Measurements from ENCODE around the gene CACNA2D3.

Gene CACNA2D3

DNA sequence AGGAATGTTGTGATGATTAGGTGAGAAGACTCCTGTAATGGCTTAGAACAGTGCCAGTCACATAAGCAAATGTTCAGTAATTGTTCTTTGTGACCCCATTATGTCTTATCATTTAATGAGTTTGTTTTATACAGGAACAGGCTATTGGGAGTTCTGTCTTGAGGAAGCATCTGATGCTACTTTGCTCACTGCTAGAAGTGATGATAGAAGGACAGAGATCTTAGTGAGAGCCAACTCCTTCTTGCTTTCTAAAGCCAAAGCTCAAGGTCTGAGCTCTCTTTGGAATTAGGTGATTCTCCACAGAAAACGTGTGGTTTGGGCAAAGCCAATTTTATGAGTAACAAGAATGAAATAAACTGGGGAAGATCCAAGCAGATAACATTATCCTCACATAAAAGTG is 590.7 kb downstream of the CACNA2D3 start:
- no peak for DNase-seq

DNA sequence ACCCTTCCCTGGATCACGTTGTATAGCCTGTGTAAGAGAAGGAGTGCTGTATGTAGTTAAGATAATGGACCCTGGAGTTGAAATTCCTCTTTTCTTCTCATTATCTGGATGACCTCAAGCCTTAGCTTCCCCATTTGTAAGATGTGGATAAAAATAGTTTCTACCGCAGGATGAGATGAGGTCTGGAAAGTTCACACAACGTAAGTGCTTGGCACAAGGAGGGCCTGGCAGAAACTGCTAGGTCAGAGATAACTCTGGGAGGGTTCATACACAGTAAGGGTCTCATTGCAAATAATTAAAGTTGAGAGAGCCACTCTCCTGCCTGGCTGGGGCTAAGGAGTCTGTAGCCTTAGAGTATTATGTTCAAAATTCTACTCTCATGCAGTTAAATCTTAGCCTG is 591.1 kb downstream of the CACNA2D3 start:
- no peak for DNase-seq

DNA sequence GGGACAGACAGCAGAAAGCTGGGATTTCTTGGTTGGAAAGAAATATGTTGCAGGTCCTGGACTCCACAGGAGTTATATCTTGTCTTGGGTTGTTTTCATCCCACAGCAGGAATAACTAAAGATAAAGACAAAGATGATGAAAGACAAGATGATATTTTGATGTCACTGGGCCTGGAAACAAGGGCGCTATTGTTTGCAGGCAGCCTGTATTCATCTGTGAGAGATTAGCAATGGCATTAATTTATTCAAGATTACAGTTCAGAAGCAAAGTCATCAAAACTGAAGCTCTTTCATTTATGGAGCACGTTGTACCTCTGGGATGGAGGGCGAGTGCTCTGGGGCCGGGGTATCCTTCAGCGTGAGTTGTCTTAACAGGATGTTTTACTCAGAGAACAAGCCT is 591.7 kb downstream of the CACNA2D3 start:
- DNase-seq, result no peak

DNA sequence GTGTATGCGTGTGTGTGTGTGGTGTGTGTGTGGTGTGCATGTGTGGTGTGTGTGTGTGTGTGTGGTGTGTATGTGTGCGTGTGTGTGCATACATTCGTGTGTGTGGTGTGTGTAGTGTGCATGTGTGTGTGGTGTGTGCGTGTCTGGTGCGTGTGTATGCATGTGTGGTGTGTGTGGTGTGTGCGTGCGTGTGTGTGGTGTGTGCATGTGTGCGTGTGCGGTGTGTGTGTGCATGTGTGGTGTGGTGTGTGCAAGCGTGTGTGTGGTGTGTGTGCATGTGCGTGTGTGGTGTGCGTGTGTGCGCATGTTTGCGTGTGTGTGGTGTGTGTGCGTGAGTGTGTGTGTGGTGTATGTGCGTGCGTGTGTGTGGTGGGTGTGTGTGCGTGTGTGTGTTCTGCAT is 595.2 kb downstream of the CACNA2D3 start:
- no peak for DNase-seq

DNA sequence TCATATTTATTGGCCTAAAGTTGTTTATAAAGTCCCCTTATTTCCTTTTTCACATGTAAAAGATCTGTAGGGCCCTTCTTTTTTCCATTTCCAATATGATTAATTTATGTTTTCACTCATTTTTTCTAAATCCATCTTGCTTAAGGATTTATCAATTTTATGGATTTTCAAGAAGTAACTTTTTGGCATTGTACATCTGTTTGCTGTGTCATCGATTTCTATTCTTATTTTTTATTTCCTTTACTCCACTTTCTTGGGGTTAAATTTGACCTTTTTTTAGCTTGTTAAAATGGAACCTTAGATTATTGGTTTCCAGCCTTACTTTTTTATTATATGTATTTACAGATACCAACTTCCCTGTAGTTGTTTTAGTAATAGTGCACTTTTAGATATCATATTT is 597.6 kb downstream of the CACNA2D3 start:
- no peak for DNase-seq

DNA sequence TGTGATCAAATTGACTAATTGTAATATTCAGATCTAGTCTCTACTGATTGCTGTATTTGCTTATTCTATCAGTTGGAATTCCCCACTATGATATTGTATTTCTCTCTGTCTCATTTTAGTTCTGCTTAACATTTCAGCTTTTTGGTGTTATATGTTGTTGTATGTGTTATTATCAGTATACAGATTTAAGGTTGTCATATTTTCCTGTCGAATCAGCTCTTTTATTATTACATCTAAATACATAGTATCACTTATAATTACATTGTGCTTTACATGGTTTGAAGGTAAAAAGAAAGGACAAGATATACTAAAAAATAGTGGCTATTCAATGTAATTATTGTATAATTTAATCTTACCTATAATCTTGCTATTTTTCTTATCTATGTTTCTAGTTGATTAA is 598.3 kb downstream of the CACNA2D3 start:
- DNase-seq, result no peak

DNA sequence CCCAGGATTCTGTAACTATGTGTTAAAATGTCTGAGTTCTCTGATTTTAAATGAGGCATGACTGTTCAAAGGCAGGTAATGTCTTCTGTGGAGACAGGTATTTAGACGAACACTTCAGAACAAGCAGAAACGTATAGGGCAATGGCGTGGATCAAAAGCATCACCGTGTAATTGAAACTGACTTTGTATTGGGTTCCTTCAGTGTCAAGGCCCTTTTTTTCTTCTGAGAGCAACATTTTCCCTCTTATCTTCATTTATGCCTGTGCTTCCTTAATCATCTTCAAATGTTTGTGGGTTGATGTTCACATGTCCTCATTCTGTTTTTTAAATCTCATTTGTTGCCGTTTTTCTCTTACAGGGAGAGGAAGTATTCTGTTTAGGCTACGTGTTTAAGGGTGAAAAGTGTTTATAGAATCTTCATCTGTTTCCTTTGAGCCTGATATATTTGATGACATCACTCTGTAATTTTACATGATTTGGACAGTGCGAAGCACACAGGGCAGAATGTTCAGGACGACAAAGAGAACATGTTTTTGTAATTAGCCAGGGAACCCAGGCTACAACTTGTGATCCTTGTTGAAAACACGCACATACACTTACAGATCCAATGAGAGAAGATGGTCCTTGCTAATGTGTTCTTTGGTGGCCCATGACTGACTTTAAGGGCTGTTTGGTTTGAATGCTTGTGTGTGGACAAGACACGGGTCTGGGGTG is 609.5 kb downstream of the CACNA2D3 start:
- no peak for DNase-seq

DNA sequence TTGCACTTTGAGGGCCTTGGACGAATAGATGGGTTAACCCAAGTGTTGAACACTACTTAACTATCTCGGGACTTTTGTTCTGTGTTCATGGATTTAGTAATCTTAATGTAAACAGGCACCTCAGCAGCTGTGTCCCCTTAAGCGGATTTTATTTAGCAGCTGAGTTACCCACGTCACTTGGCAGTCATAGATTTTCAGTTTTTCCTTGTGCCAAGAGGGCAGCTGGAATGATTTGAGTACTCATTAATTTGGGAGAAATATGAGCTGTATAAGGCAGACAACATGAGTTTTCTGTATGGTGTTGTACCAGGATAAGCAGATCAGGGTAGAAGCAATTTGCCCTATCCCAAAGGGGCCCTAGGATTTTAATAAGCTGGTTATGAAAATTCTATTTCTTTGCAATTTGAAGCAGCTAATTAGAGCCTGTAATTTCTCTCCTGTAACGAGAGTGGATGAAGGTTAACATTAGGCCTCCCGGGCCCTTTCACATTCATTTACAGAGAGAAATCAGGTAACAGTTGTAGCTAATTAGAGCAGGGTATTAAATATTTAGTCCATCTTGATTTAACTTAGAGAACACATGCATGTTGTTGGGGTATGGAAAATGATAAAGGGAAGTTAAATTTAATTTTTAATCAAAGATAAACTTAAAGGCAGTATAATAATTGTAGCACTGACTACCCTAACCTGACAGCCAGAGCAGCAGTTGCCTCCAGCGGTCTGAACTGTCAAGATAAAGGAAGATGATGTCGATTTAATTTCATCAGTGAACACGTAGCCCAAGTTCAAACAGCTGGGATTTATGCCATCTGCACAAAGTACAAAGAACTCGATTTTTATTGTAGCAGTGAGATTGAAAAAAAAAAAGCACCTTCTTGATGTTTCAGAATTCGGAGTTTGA is 611.0 kb downstream of the CACNA2D3 start:
- DNase-seq, result peak; percentile 87

DNA sequence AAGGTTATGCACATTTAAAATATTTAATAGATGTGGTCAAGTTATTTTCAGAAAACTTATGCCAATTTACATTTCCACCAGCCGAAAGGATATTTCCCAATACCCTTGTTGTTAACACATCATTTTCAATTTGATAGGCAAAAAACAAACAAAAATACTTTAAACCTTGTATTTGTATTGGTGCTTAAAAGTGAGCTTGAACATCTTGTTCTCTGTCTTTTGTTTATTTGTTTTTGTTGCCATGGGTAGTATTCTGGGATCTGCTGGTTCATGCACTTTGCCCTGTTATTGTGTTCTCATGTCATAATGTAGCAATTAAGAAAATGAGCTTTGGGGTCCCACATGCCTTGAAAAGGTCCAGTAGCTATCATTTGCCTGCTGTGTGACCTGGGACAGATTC is 614.1 kb downstream of the CACNA2D3 start:
- DNase-seq, result no peak

DNA sequence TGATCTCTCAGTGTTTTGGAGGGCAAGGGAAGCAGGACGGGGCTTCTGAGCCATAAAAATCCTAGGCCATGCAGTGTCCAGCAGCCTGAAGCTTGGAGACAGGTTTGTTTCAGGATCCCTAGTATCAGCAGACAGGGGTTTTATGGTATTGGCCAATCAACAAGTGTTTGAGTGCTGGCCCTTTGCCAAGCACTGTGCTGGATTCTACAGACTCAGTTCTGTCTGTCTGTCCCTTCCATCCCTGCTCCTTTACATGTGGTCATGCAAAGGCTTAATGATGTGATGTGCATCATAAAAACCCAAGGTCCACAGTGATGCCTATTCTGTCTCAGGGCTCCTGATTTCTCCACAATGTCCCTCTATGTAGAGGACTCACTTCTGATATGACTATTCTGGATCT is 621.4 kb downstream of the CACNA2D3 start:
- no peak for DNase-seq

DNA sequence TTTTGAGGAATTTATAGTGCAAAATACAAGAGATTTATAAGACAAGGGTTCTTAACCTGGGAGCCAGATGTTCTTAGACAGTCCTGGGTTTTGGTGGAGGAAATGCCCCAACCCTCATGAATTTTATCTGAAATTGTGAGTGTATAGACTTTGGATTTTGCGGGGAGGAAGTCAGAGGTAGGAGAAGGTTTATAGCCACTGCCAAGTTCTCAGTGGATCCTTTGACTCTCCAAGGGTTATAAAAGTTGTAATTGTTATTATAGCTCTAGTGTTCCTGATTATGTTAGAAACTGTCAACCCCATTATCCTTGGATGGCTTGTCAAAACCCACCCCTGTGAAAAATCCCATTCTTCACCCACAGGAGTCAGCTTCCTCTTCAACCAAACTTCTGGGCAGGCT is 621.9 kb downstream of the CACNA2D3 start:
- no peak for DNase-seq

DNA sequence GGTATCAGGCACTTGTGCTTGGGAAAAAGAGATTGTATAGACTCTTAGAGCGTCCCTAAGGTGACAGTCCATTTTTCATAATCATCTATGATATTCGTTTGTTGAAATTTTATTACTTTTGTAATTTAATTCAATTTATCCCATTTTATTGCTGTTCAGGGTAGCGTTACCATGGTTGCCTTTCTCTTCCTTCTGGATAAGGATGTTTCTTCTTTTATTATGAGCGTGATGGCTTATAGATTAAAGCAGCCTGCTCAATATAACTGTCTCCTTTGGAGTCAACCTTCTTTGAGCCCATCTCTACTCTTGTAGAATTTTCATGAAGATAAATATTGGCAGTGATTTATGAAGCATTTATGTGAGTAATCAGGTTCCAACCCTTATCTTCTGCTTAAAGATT is 623.5 kb downstream of the CACNA2D3 start:
- no peak for DNase-seq

DNA sequence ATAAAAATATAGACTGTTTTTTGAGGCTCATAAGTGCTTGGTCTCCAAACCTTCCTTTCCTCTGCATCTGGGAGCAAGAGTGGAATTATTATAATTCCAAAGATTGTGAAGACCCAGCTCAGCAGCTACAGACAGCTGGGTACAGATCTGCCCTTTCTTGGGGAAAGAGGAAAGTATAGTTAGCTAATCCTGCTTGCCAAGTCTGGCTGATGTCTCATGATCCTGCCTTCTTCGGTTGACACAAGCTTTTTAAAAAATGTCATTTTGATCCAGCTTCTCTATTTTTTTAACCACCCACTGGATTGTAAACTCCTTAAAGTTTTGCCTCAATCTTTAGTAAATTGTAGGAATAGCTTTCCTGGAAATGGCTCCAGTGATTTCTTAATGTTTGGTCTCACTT is 624.4 kb downstream of the CACNA2D3 start:
- no peak for DNase-seq

DNA sequence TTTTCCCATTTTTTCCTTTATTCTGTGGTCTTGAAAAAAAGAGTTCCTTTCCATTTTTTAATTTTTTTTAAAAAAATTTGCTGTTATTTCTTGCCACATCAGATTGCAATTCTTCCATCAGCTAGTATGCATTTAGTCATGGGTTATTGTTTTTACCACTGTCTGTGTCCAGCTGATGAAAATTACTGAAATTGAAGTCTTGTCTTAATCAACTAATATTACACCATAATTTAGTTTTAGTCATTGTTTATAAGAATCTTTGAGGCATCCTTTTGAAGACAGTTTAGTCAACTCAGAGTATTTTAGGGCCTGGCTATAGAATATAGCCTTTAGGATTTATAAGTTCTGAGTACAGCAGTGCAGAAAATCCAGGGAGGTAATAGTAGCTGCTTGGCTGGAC is 633.4 kb downstream of the CACNA2D3 start:
- DNase-seq, result no peak

DNA sequence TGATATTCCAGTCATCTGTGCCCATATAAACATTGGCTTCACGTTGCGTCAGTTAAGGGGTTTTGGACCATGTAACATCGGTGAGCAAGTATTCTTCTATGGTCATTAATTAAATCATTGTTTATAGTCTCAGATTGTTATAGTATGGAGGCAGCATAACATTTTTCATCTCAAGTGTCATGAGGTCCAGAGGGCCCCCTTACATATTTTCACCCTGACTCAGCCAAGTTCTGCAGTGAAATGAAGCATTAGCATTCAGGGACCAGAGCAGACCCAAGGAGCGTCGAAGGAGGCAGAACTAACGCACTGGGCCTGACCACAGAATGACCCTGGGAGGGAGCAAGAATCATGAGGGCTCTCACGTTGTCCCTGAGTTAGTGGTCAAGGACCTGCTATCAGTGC is 634.0 kb downstream of the CACNA2D3 start:
- DNase-seq, result no peak

DNA sequence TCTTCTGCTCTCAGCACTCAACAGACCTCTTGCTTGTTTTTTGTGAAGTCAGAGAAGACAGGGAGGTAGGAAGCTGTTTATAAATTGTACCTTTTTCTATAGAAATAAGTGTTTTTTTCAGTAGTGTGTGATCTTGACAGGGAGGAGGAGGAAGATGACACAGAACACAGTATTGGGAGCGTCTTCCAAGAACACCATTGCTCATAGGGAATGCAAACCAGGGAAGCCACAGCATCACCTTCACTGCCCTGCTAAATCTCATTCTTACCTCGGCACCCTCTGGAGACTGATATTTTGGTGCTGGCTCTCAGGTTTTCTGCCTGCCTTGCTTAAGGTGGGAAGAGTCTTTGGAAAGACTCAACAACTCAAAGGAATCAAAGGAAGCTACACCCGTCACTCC is 636.1 kb downstream of the CACNA2D3 start:
- DNase-seq, result no peak

DNA sequence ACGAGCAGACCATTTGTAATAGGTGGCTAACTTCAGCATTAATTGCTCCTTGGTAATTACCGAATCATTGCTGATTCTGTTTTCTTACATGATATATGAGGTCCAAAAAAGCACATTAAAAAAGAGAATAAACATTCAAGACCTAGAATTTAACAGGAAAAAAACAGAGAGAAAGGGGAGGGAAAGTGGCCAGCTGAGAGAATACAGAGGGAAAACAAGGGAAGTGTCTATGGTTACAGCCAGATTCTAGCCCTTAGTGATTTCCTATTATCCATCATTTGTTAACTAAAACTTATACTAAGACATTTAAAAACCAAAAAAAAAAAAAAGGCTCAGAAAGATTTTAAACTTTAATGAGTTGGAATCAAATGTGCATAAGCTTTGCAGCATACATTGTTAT is 636.8 kb downstream of the CACNA2D3 start:
- DNase-seq, result no peak

DNA sequence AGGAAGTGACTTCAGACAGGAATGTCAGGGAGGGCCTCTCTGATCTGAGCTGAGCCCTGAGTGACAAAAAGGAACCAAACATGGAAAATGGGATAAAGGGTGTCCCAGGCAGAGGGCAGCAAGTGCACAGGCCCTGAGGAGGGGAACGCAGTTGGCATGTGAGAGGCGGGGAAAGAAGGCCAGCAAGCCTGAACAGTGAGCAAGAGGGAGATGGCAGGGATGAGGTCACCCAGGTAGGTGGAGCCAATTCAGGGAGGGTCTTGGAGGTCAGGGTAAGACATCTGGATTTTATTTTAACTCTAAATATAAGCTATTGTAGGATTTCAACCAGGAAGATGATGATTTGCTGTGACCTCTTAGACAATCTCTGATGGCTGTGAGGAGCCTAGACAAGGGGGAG is 637.8 kb downstream of the CACNA2D3 start:
- no peak for DNase-seq

DNA sequence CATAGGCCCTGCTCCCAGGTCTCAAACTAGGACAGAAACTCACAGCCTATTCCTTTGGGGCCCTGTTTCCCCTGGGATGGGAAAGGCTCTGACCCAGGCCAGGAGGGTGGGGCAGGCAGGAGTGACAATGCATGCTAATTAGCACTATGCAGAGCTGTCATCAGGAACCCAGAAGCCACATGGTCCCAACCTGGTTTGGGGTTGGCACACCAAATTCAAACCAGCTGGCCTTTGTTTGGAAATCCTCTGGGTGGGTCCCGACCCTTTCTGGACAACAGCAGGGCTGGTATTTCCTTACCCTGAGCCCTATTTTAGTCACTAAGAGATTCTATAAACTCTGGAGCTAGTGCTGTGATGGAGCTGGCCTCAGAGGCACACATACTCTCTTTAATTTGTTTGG is 639.3 kb downstream of the CACNA2D3 start:
- DNase-seq, result no peak

DNA sequence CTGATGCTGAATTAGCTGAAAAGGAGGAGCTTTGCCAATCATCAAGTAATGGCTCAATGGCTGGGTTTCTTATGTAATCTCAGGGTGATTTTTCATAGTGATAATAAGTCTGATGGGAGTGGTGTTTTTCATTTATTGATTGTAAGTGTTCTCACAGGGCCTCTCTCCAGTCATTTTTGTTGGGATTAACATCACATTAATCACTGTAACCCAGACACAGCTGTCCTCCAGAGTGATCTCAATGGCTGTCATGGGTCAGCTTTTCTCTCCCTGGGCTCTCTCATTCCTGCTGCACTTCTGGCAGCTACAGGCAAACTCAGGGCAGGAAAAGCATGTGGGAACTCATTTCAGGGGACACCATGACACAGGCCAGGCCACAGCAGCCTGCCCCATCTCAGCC is 642.6 kb downstream of the CACNA2D3 start:
- no peak for DNase-seq

DNA sequence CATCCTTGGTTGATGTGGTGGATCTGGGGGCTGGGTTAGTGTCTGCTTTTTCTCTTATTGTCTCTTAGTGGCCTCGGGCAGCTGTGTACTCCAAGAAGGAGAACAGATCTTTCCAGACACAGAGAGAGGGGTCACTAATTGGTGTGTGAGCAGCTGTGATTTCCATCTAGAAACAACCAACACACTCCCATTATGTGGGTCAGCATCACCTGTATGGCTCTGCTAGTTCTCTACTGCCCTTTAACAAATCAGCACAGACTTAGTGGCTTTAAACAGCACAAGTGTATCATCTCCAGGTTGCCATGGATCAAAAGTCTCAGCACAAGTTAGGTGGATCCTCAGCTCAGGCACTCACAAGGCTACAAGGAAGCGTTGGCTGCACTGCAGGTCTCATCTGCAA is 648.7 kb downstream of the CACNA2D3 start:
- DNase-seq, result no peak

DNA sequence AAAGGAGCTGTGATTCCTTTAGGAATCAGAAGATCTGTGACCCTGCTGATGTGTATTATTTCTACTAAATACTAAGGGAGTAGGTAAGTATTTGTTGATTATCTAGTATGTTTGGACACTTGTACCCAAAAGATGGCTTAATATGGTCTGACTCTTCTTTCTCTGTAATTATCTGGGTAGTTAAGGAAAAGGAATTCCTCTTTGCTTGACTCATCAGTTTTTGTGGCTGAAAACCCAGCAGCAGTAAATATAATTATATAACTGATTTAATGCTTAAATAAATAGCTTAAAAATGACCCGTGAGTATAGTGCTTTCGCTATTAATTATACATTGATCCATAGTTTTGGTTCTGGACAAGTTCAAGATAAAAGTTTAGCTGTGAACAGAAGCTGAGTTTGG is 649.7 kb downstream of the CACNA2D3 start:
- DNase-seq, result no peak

DNA sequence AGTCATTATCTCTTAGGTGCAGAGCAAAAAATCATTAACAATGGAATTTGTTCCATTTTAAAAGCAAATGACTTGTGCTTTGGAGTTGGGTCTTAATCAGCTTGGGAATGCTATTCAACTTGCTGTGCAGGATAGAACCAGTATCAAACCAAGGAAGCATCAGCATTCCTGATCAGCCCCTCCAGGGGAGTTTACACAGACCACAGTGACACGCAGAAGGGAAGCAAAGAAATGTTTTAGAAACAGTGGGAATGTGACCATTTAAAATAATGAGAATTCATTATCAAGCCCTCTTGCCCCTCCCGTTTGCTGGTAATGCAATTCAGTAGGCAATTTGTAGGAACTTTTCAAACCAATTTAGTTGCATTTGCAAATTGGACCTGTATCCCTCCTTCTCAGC is 650.4 kb downstream of the CACNA2D3 start:
- DNase-seq, result no peak

DNA sequence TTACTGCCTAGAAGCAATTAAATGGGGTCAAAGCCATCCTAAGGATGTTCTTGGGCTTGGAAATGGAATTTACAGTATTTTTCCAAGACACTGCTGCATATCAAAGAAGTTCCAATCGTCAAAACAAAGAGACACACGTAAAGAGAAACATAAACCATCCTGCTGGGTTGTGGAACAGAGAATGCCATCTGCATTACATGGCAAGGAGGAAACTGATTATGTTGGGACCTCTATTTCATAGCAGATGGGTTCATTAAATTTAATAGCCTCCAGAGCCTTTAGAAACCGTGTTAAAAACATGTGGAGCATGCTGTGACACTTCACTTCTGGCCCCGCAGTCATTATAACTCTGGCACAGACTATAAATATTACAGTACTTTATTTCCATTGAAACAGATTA is 650.9 kb downstream of the CACNA2D3 start:
- DNase-seq, result peak; percentile 86

DNA sequence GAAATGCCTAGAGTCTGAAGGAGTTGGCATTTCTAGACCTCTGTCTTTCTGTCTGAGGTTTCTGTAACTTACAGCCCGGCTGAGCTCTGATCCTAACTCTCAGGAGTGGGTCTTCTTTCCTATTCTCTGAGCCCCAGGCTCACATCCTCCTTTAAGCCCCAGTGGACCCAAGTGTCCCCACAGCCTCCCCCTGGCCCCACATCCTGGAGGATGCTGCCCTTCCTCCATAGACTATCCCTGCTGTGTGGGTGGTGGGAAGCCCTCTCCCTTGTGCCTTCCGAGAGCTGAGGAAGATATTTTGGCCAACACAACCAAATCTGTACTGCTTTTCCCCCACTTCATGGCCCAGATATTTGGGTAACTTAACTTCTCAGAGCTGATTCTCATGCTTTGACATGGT is 654.2 kb downstream of the CACNA2D3 start:
- DNase-seq, result no peak
